Measurements from ENCODE around the gene SPEF1.

Gene SPEF1

GRCh38 chr20:3802524-3803239 lies 21.4 kb upstream of the SPEF1 start:
- H3K27me3 ChIP-seq (ENCODE audit: control insufficient read depth, insufficient read depth, low read length), result no peaks in the 10 kb centered on the region
- H3K4me3 ChIP-seq (ENCODE audit: low read depth, low read length), result no peak overlapping the region
- H3K27ac ChIP-seq, result no peak overlapping the region
- peaks cover 3% of the 10 kb centered on the region for H3K79me2 ChIP-seq
- no peak overlapping the region for H2AFZ ChIP-seq
- H3K4me1 ChIP-seq, result peaks cover 30% of the 10 kb centered on the region
- no peak overlapping the region for H3K4me2 ChIP-seq (ENCODE audit: low read length)
- H3K36me3 ChIP-seq (ENCODE audit: control insufficient read depth, insufficient read depth, low read length), result no peaks in the 10 kb centered on the region
- no peak for TF ChIP-seq CTCF (IDR thresholded peaks at IDR 0.05)
- H3K9ac ChIP-seq, result no peak overlapping the region
- no peaks in the 10 kb centered on the region for H3K9me3 ChIP-seq (ENCODE audit: control insufficient read depth, low read length)

GRCh38 chr20:3801846-3802245 lies 20.6 kb upstream of the SPEF1 start:
- TF ChIP-seq CTCF (IDR thresholded peaks at IDR 0.05), result no peak
- no peak overlapping the region for H3K27ac ChIP-seq
- H2AFZ ChIP-seq, result no peak overlapping the region
- no peaks in the 10 kb centered on the region for H3K27me3 ChIP-seq (ENCODE audit: control insufficient read depth, insufficient read depth, low read length)
- no peak overlapping the region for H3K4me3 ChIP-seq (ENCODE audit: low read depth, low read length)
- peaks cover 22% of the 10 kb centered on the region for H3K4me1 ChIP-seq
- H3K36me3 ChIP-seq (ENCODE audit: control insufficient read depth, insufficient read depth, low read length), result no peaks in the 10 kb centered on the region
- peaks cover 3% of the 10 kb centered on the region for H3K79me2 ChIP-seq
- H3K9ac ChIP-seq, result no peak overlapping the region
- no peaks in the 10 kb centered on the region for H3K9me3 ChIP-seq (ENCODE audit: control insufficient read depth, low read length)
- H3K4me2 ChIP-seq (ENCODE audit: low read length), result no peak overlapping the region

DNA sequence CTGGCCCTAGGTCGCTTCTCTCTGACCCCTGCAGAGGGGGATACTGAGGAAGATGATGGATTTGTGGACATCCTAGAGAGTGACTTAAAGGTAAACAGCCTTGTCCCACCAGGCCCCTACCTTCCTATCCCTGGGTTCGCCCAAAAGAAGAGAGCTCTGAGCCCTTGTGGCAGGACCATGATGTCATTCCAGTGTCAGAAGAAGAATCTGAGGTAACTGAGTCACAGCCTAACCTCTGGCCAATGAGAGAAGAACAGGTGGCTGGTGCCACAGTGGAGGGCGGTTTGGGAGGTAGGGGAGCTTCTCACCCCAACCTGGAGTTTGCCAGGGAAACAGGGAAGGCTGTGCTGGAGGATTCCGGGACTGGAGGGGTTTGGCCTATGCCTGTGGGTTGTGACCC lies 20.1 kb upstream of the SPEF1 start:
- Histone ChIP-seq H3K4me3 (ENCODE audit: low read depth, low read length) (no peak overlapping the region), H2AFZ (no peak overlapping the region), H3K9ac (no peak overlapping the region), H3K27ac (no peak overlapping the region), H3K36me3 (ENCODE audit: control insufficient read depth, insufficient read depth, low read length) (no peaks in the 10 kb centered on the region), H3K79me2 (peaks cover 3% of the 10 kb centered on the region), H3K4me1 (peaks cover 17% of the 10 kb centered on the region), H3K27me3 (ENCODE audit: control insufficient read depth, insufficient read depth, low read length) (no peaks in the 10 kb centered on the region), H3K9me3 (ENCODE audit: control insufficient read depth, low read length) (no peaks in the 10 kb centered on the region), H3K4me2 (ENCODE audit: low read length) (no peak overlapping the region)
- no peak for TF ChIP-seq CTCF (IDR thresholded peaks at IDR 0.05)

GRCh38 chr20:3800878-3801260 lies 19.6 kb upstream of the SPEF1 start:
- no peak for TF ChIP-seq CTCF (IDR thresholded peaks at IDR 0.05)
- peaks cover 3% of the 10 kb centered on the region for H3K79me2 ChIP-seq
- no peak overlapping the region for H3K9ac ChIP-seq
- no peak overlapping the region for H3K27ac ChIP-seq
- no peaks in the 10 kb centered on the region for H3K36me3 ChIP-seq (ENCODE audit: control insufficient read depth, insufficient read depth, low read length)
- no peaks in the 10 kb centered on the region for H3K27me3 ChIP-seq (ENCODE audit: control insufficient read depth, insufficient read depth, low read length)
- no peak overlapping the region for H3K4me3 ChIP-seq (ENCODE audit: low read depth, low read length)
- no peaks in the 10 kb centered on the region for H3K9me3 ChIP-seq (ENCODE audit: control insufficient read depth, low read length)
- H2AFZ ChIP-seq, result no peak overlapping the region
- no peak overlapping the region for H3K4me2 ChIP-seq (ENCODE audit: low read length)
- peaks cover 13% of the 10 kb centered on the region for H3K4me1 ChIP-seq

DNA sequence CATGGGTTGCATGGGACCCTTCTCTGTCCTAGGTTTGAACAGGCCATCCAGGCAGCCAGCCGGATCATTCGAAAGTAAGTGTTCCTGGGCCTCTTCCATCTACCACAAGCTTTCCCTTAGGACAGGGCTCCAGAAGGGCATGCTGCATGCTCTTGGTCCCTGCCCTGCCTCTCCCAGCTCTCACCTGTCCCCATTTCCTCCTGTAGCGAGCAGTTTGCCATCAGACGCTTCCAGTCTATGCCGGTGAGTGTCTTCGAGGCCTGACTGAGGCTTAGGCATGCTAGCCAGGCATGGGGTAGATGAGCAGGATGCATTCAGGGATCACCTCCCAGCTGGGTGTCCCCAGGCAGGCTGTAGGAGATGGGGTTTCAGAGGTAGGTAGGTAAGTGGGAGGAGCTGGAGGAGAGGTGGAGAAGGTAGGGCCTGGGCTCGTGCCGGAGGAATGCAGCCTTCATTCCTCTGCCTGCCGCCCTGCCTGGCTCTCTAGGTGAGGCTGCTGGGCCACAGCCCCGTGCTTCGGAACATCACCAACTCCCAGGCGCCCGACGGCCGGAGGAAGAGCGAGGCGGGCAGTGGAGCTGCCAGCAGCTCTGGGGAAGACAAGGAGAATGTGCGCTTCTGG lies 19.1 kb upstream of the SPEF1 start:
- Histone ChIP-seq H3K27ac (peak overlapping the region; percentile 32), H3K9me3 (ENCODE audit: control insufficient read depth, low read length) (no peaks in the 10 kb centered on the region), H2AFZ (no peak overlapping the region), H3K4me1 (peaks cover 10% of the 10 kb centered on the region), H3K36me3 (ENCODE audit: control insufficient read depth, insufficient read depth, low read length) (no peaks in the 10 kb centered on the region), H3K4me2 (ENCODE audit: low read length) (no peak overlapping the region), H3K9ac (no peak overlapping the region), H3K79me2 (peaks cover 3% of the 10 kb centered on the region), H3K4me3 (ENCODE audit: low read depth, low read length) (no peak overlapping the region), H3K27me3 (ENCODE audit: control insufficient read depth, insufficient read depth, low read length) (no peaks in the 10 kb centered on the region)
- TF ChIP-seq CTCF (IDR thresholded peaks at IDR 0.05), result no peak

Data from parathyroid adenoma (tissue), 2 donors.